K562 (cell line): Measurements from ENCODE around the gene ADAM10. TPM values are rescaled to one million over a fixed set of nuclear protein-coding genes. Genes with fewer than 3 reads are reported as not detected.

Experiments
- ATAC-seq: fragments of 200-7000 bp; cut with Tn5 transposase; 3 replicates; pipeline ENCODE4 v1.9.1; 2020; ENCODE audit warnings: moderate library complexity
- BruUV-seq: library from RNA; stranded (reverse); fragments of 400-500 nt; replicated peaks from 2 replicates; lab custom pipeline; 2021; lab: Mats Ljungman, UMichigan
- CTCF ChIA-PET: fragments of 300-600 bp; formaldehyde crosslinking; extraction: SDS; loops from one replicate; lab custom pipeline; 2021; ENCODE audit warnings: low intra/inter-chr PET ratio; lab: Yijun Ruan, JAX
- POLR2A ChIA-PET: fragments of 300-600, 350-650 bp; sonication (Branson Sonifier 250); formaldehyde crosslinking; extraction: SDS; loops from one replicate; lab custom pipeline; 2021; ENCODE audit warnings: antibody characterized with exemption, inconsistent platforms; lab: Yijun Ruan, JAX
- DNase-seq, 4 experiments: peaks; one replicate each; pipeline versions ENCODE4 v3.0.0 to v3.0.0-alpha.2; 2011 to 2018; ENCODE audit warnings: low spot score in 3 of 4, mixed read lengths in 3 of 4; ENCODE audit errors: extremely low read depth in 1 of 4
- FAIRE-seq: peaks from 2 replicates; lab custom pipeline; 2011; peaks lifted over from hg19 to GRCh38; lab: Jason Lieb, UNC
- H2AFZ ChIP-seq: 2 replicates; pipeline ENCODE4 v1.6.0; 2011; ENCODE audit warnings: low read depth, low read length, control low read depth, inconsistent platforms
- H3K27ac ChIP-seq: fragments of 200-600 bp; 3 replicates; pipeline ENCODE4 v1.8.0; 2011; ENCODE audit warnings: low read depth, mild to moderate bottlenecking, control low read depth, inconsistent platforms, low read length, moderate library complexity, mixed read lengths; ENCODE audit errors: extremely low read depth
- H3K27me3 ChIP-seq, 2 experiments: fragments of 300-600 bp in 1 of 2; 2 replicates in 1 of 2; 3 replicates in 1 of 2; pipeline versions ENCODE4 v1.6.0 to v1.8.0; 2011; ENCODE audit warnings: inconsistent platforms in 2 of 2, low read length in 2 of 2, mild to moderate bottlenecking in 1 of 2, mixed read lengths in 1 of 2, moderate library complexity in 1 of 2; ENCODE audit not compliant: control insufficient read depth in 2 of 2, insufficient read depth in 2 of 2
- H3K36me3 ChIP-seq: fragments of 300-600 bp; 3 replicates; pipeline ENCODE4 v1.8.0; 2011; ENCODE audit warnings: mild to moderate bottlenecking, low read length, inconsistent platforms; ENCODE audit not compliant: control insufficient read depth, insufficient read depth
- H3K4me1 ChIP-seq, 2 experiments: fragments of 200-600 bp in 1 of 2; replicated peaks in 1 of 2; 2 replicates in 1 of 2; 3 replicates in 1 of 2; pipeline versions ENCODE4 v1.5.1 to v1.8.0; 2011; ENCODE audit warnings: inconsistent platforms in 2 of 2, low read length in 2 of 2, mild to moderate bottlenecking in 1 of 2, mixed read lengths in 1 of 2, moderate library complexity in 1 of 2; ENCODE audit not compliant: control insufficient read depth in 2 of 2, insufficient read depth in 2 of 2
- H3K4me2 ChIP-seq: 2 replicates; pipeline ENCODE4 v1.6.1; 2011; ENCODE audit warnings: low read length, control low read depth, inconsistent platforms, mixed read lengths; ENCODE audit not compliant: insufficient read depth
- H3K4me3 ChIP-seq: fragments of 200-600 bp; sonication (generic), shearing (Covaris generic); 2 replicates; pipeline ENCODE4 v1.5.1; 2016; ENCODE audit warnings: control low read depth, inconsistent platforms
- H3K79me2 ChIP-seq: fragments of 200-600 bp; 3 replicates; pipeline ENCODE4 v1.8.0; 2011; ENCODE audit warnings: low read length, inconsistent platforms; ENCODE audit not compliant: control insufficient read depth, insufficient read depth
- H3K9ac ChIP-seq, 2 experiments: 2 replicates each; pipeline versions ENCODE4 v1.6.0 to v1.6.1; 2011; ENCODE audit warnings: low read depth in 2 of 2, low read length in 2 of 2, control low read depth in 1 of 2, inconsistent platforms in 1 of 2, mild to moderate bottlenecking in 1 of 2, mixed read lengths in 1 of 2; ENCODE audit not compliant: insufficient read depth in 1 of 2
- H3K9me1 ChIP-seq: one replicate; pipeline ENCODE4 v1.6.0; 2011; ENCODE audit warnings: inconsistent platforms, mild to moderate bottlenecking, low read length, moderate library complexity; ENCODE audit not compliant: control insufficient read depth, insufficient read depth
- H3K9me3 ChIP-seq: replicated peaks from 2 replicates; pipeline ENCODE4 v1.5.1; 2011; ENCODE audit warnings: low read depth, low read length, inconsistent platforms; ENCODE audit not compliant: control insufficient read depth, insufficient read depth
- H4K20me1 ChIP-seq: replicated peaks from 2 replicates; pipeline ENCODE4 v1.6.1; 2011; ENCODE audit warnings: low read length, inconsistent platforms, mixed read lengths; ENCODE audit not compliant: control insufficient read depth, insufficient read depth
- BCLAF1 ChIP-seq, 2 experiments: fragments of 450-650 bp in 1 of 2; IDR thresholded peaks; 2 replicates each; pipeline ENCODE4 v1.6.1; 2011 to 2017; ENCODE audit warnings: low read depth in 2 of 2, antibody characterized with exemption in 1 of 2, borderline replicate concordance in 1 of 2, low read length in 1 of 2, mild to moderate bottlenecking in 1 of 2, mixed read lengths in 1 of 2; ENCODE audit not compliant: control insufficient read depth in 1 of 2
- BRD4 ChIP-seq: fragments of 200-600 bp; sonication (generic); IDR thresholded peaks from 2 replicates; pipeline ENCODE4 v1.6.1; 2017; ENCODE audit warnings: inconsistent platforms
- CBFA2T3 ChIP-seq: fragments of 450-650 bp; IDR thresholded peaks from 2 replicates; pipeline ENCODE4 v1.6.1; 2017
- NFIC ChIP-seq: fragments of 450-650 bp; IDR thresholded peaks from 2 replicates; pipeline ENCODE4 v1.6.1; 2017; ENCODE audit warnings: mild to moderate bottlenecking, inconsistent platforms
- RB1 ChIP-seq: fragments of 450-650 bp; IDR thresholded peaks from 2 replicates; pipeline ENCODE4 v1.6.1; 2017; ENCODE audit warnings: low read depth, mild to moderate bottlenecking
- SMARCA4 ChIP-seq: fragments of 450-650 bp; IDR thresholded peaks from 2 replicates; pipeline ENCODE4 v1.6.1; 2016
- WGBS: fragments of 100-300 bp; shearing (Covaris generic); methylation state at CpG from one replicate; pipeline ENCODE4 v1.1.6; 2016; ENCODE audit warnings: low coverage, mixed read lengths; ENCODE audit not compliant: insufficient coverage; ENCODE audit errors: missing lambda C conversion rate; 5-methylcytosine and 5-hydroxymethylcytosine counted together
- in situ Hi-C: fragments of 300-500 bp; cut with MboI; formaldehyde crosslinking; loops from 4 replicates; pipeline ENCODE4 v1.15.0; 2018; ENCODE audit warnings: inconsistent platforms, mixed read lengths
- intact Hi-C: fragments of 100-400 bp; cut with micrococcal nuclease; formaldehyde crosslinking; loops from 2 replicates; pipeline ENCODE4 v1.14.2; 2022
- polyA plus RNA-seq, 8 experiments: library from polyadenylated mRNA; depleted of rRNA in 4 of 8; stranded (reverse) in 5 of 8; unstranded in 3 of 8; fragments of >200 nt; fragmentation: Nextera tagmentation in 2 of 8; fragmentation: Illumina TruSeq in 1 of 8; extraction: Ambion mirVana in 2 of 8; extraction: Trizol in 1 of 8; gene quantifications; 2 replicates each; pipeline versions ENCODE4 v1.2.1 to v1.2.3, GENCODE V29; 2011 to 2014; ENCODE audit warnings: inconsistent platforms in 1 of 8, missing spikeins in 1 of 8
- total RNA-seq, 7 experiments: library from RNA; depleted of rRNA in 6 of 7; stranded (reverse); fragments of >200 nt in 6 of 7; fragmentation: Illumina TruSeq in 2 of 7; extraction: Trizol in 2 of 7; gene quantifications; 2 replicates each; pipeline versions ENCODE4 v1.2.1 to v1.2.3, GENCODE V29; 2011 to 2021; ENCODE audit warnings: low replicate concordance in 1 of 7
- TF ChIP-seq, protein P1 (sequence below): fragments of 450-650 bp; conservative IDR thresholded peaks from 2 replicates; pipeline ENCODE4 v1.6.1; 2016; ENCODE audit warnings: missing genetic modification characterization, low read depth, mild to moderate bottlenecking, control low read depth, missing compliant biosample characterization
- TF ChIP-seq, protein P2 (sequence below), 2 experiments: IDR thresholded peaks in 1 of 2; conservative IDR thresholded peaks in 1 of 2; 2 replicates each; pipeline ENCODE4 v1.6.1; 2016; ENCODE audit warnings: low read depth in 2 of 2, mild to moderate bottlenecking in 1 of 2, missing compliant biosample characterization in 1 of 2, missing genetic modification characterization in 1 of 2, moderate library complexity in 1 of 2

ADAM10 gene
- total and polyA plus RNA-seq, 9 of the 15 experiments (the other 6 are each of a cell fraction or from before 2014, with no cell fraction given), result 11.9 to 152 (median 57.3) TPM

DNA sequence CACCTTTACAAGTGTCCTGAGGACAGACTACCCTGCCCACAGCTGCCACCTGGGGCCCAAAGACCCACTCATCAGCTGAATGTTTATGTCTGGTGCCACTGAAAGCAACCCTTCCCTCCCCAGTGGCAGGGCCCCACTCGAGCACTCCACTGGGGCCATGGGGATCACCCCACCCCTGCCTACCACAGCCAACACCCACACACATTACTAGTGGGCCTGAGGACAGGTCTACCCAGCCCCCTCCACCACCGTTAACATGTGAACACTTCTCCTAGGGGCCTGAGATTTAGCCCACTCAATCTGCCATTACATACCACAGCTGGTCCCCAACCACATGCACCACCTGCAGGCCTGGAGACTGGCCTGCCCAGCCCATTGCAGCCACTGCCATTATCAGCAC lies 52.3 kb downstream of the ADAM10 start:
- no peak overlapping the region for H3K27ac ChIP-seq

GRCh38 chr15:58696738-58697137 lies 52.8 kb downstream of the ADAM10 start:
- Histone ChIP-seq H3K9me3 (peaks cover 12% of the 10 kb centered on the region; the same call in 1 of the 2 replicates), H3K4me3 (no peak overlapping the region), H3K27me3 (no peaks in the 10 kb centered on the region), H2AFZ (no peak overlapping the region), H3K27ac (no peak overlapping the region), H3K36me3 (peaks cover 27% of the 10 kb centered on the region; the same call in 2 of the 3 replicates), H3K9ac (peak overlapping the region in 1 of 2 experiments; percentile 28; a peak in 2 of 4 replicates), H3K79me2 (peaks cover 94% of the 10 kb centered on the region), H3K9me1 (no peaks in the 10 kb centered on the region), H3K4me2 (no peak overlapping the region), H4K20me1 (0 out of 2 replicates have a peak, but pooled peaks cover 5% of the 10 kb centered on the region), H3K4me1 (no peaks in the 10 kb centered on the region; a peak in 2 of 5 replicates)
- CTCF ChIA-PET, result no interaction called here
- FAIRE-seq, result no peak
- no peak for DNase-seq
- no peak for ATAC-seq
- in situ Hi-C loops, result no loop called here
- 93% methylated on average over 6 of the region's 6 CpGs for WGBS
- no TSS peak for BruUV-seq
- intact Hi-C loops, result no loop called here
- POLR2A ChIA-PET, result no interaction called here
- TF ChIP-seq, protein P1, sequence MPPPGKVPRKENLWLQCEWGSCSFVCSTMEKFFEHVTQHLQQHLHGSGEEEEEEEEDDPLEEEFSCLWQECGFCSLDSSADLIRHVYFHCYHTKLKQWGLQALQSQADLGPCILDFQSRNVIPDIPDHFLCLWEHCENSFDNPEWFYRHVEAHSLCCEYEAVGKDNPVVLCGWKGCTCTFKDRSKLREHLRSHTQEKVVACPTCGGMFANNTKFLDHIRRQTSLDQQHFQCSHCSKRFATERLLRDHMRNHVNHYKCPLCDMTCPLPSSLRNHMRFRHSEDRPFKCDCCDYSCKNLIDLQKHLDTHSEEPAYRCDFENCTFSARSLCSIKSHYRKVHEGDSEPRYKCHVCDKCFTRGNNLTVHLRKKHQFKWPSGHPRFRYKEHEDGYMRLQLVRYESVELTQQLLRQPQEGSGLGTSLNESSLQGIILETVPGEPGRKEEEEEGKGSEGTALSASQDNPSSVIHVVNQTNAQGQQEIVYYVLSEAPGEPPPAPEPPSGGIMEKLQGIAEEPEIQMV (tag), result no peak
- TF ChIP-seq SMARCA4 (no peak), BCLAF1 (IDR thresholded peaks at IDR 0.05; ENCODE audit: borderline replicate concordance in 1 of 2, control insufficient read depth in 1 of 2, low read depth in 2 of 2, low read length in 1 of 2) (no peak), RB1 (no peak), NFIC (no peak)
- TF ChIP-seq, protein P2, sequence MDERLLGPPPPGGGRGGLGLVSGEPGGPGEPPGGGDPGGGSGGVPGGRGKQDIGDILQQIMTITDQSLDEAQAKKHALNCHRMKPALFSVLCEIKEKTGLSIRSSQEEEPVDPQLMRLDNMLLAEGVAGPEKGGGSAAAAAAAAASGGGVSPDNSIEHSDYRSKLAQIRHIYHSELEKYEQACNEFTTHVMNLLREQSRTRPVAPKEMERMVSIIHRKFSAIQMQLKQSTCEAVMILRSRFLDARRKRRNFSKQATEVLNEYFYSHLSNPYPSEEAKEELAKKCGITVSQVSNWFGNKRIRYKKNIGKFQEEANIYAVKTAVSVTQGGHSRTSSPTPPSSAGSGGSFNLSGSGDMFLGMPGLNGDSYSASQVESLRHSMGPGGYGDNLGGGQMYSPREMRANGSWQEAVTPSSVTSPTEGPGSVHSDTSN (CRISPR knock-in tag; IDR thresholded peaks at IDR 0.05; ENCODE audit: low read depth), result no peak
- TF ChIP-seq, protein P2 (tag; conservative IDR thresholded peaks at IDR 0.05; ENCODE audit: low read depth), result no peak

More for the DNA sequence above, 52.3 kb downstream of the ADAM10 start:
- intact Hi-C loops (no loop called here), in situ Hi-C loops (no loop called here)
- peak; percentile 27; the same call in 1 of the 2 replicates for TF ChIP-seq CBFA2T3
- TF ChIP-seq BRD4, result no peak
- Histone ChIP-seq H2AFZ (no peak overlapping the region), H4K20me1 (0 out of 2 replicates have a peak, but pooled peaks cover under 1% of the 10 kb centered on the region), H3K4me1 (no peaks in the 10 kb centered on the region; a peak in 2 of 5 replicates), H3K27me3 (no peaks in the 10 kb centered on the region), H3K9ac (peak overlapping the region in 1 of 2 experiments; percentile 28; a peak in 1 of 4 replicates), H3K36me3 (peaks cover 24% of the 10 kb centered on the region; the same call in 2 of the 3 replicates), H3K79me2 (peaks cover 95% of the 10 kb centered on the region), H3K4me3 (no peak overlapping the region), H3K9me1 (no peaks in the 10 kb centered on the region), H3K4me2 (no peak overlapping the region), H3K9me3 (peaks cover 12% of the 10 kb centered on the region; the same call in 1 of the 2 replicates)
- 78% methylated on average over 2 of the region's 2 CpGs for WGBS
- no TSS peak for BruUV-seq
- CTCF ChIA-PET, result no interaction called here
- no peak for ATAC-seq
- DNase-seq, result no peak
- FAIRE-seq, result no peak
- POLR2A ChIA-PET, result no interaction called here
